ENCODE data around the gene CLEC4D.
"Not testable (repeated sequence)": the region's sequence is repeated elsewhere in the genome, so short reads cannot be mapped to it uniquely, and the experiment has no call there.

The CLEC4D gene

GRCh38 chr12:8513256-8513655, at the start of gene CLEC4D:
CLEC4D (plus strand) TSS chr12:8513503; CDS start chr12:8513733, 230 bp downstream.
- no peak for DNase-seq (ENCODE audit: low read depth)

DNA sequence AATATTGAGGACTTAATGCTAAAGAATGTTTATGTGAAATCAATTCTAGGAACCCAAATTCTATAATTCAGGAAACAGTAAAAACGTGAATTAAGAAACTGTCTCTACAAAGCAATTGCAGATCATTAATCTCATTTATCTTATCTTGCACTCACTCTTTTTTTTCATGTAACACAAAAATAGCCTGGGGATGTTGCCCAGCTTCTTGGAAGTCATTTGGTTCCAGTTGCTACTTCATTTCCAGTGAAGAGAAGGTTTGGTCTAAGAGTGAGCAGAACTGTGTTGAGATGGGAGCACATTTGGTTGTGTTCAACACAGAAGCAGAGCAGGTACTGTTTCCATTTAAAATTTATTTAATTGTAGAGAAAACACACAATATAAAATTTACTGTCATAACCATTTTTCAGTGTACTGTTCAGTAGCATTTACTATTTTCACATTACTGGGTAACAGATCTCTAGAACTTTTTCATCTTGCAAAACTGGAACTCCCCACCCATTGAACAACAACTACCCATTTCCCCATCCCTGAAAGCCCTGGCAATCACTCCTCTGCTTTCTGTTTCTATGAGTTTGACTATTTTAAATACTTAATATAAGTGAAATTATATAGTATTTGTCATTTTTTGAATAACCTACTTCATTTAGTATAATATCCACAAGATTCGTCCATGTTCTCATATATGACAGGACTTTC, 47.9 kb upstream of the CLEC4D start:
- DNase-seq (ENCODE audit: low read depth): no peak

DNA sequence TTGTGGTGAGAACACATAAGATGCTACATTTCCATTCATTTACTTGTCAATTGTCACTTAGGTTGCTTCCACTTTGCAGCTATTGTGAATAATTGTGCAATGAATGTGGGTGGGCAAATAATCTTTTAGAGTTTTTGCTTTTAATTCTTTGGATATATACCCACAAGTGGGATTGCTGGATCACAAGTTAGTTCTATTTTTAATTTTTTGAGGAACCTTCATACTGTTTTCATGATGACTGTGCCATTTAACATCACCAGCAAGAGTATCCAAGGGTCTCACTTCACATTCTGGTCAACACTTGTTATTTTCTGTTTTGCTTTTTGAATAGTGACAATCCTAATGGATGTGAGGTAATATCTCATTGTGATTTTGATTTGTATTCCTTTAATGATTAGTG, 47.1 kb upstream of the CLEC4D start:
- no peak for DNase-seq (ENCODE audit: low read depth)

DNA sequence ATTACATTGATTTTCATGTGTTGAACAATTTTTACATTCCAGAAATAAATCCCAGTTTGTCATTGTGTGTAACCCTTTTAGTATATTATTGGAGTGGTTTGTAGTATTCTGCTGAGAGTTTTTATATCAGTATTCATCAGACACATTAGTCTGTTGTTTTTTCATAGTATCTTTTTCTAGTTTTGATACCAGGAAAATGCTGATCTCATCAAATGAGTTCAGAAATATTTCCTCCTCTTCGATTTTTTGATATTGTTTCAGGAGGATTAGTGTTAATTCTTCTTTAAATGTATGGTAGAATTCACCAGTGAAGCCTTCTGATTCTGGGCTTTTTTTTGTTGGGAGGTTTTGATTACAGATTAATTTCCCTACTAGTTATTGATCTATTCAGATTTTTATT, 42.2 kb upstream of the CLEC4D start:
- no peak for DNase-seq (ENCODE audit: low read depth)

DNA sequence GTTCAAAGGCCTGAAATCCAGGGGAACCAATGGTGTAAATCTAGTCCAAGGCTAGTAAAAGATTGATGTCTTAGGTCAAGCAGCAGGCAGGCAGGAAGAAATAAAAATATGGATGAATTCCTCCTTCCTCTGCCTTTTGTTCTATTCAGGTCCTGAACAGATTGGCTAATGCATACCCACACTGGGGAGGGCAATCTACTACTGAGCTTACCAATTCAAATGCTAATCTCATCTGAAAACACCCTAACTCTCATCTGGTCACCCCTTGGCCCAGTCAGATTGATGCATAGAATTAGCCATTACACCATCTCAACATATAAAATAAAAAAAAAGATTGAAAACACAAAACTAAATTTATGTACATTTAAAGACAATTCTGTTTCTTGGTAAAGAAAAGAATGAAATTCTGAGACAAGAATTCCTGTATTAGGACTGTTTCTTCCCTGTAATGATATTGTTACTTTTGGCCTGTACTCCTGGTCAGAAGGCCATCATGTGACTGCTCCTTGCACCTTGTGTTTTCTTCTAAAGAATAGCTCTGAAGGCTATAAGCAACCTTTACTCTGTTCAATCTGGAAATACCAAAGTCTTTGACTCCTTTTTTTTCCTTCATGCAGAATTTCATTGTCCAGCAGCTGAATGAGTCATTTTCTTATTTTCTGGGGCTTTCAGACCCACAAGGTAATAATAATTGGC, 37.6 kb upstream of the CLEC4D start:
- no peak for DNase-seq (ENCODE audit: low read depth)

DNA sequence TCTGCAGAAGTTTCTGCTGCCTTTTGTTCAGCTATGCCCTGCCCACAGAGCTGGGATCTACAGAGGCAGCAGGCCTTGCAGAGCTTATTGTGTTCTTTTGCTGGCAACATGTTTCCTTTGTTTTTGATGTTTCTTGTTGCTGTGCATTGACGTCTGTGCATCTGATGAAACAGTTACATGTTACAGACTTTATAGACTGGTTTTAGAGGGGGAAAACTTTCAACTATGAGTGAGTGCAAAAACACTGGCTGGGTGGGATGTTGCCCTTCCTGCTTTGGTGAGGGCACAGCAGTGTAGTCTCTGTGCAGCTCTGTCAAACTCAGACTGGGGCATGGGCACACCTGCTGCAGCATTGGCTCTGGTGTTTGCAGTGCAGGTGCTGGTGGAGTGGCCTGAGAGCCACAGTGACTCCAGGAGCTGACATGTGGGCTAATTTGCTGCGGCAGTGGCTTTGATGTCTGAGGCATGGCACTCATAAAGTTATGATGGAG, 30.7 kb upstream of the CLEC4D start:
- DNase-seq (ENCODE audit: low read depth): no peak

DNA sequence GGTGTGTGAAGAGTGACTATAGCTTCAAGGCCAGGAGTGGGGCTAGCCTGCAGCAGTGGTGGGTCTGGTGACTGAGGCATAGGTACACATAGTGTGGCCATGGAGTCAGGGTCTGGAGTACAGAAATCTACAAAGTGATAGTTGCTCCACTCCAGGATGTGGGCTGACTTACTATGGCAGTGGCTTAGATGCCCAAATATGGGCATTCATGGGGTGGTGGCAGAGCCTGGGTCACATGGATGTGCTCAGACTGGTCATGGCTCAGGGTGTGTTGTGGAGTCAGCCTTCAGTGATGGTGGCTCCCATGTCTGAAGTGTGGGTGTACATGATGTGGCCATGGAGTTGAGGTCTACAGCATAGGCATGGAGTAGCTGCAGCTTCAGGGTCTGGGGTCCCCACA, 30.2 kb upstream of the CLEC4D start:
- no peak for DNase-seq (ENCODE audit: low read depth)

GRCh38 chr12:8491646-8492530, 21.4 kb upstream of the CLEC4D start:
- no peak for DNase-seq (ENCODE audit: low read depth)

GRCh38 chr12:8493084-8493483, 20.2 kb upstream of the CLEC4D start:
- peak; percentile 2 for DNase-seq (ENCODE audit: low read depth)

DNA sequence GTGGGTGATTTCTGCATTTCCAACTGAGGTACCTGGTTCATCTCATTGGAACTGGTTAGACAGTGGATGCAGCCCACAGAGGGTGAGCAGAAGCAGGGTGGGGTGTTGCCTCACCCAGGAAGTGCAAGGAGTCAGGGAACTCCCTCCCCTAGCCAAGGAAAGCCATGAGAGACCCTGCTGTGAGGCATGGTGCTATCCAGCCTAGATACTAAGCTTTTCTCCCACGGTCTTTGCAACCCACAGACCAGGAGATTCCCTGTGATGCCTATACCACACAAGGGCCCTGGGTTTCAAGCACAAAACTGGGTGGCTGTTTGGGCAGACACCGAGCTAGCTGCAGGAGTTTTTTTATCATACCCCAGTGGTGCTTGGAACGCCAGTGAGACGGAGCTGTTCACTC, 17.6 kb upstream of the CLEC4D start:
- not testable (repeated sequence) for DNase-seq (ENCODE audit: low read depth)

DNA sequence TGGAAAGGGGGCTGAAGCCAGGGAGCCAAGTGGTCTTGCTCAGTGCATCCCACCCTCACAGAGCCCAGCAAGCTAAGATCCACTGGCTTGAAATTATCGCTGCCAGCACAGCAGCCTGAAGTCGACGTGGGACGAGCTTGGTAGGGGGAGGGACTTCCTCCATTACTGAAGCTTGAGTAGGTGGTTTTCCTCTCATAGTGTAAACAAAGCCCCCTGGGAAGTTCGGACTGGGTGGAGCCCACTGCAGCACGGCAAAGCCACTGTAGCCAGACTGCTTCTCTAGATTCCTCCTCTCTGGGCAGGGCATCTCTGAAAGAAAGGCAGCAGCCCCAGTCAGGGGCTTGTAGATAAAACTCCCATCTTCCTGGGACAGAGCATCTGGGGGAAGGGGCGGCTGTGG, 17.2 kb upstream of the CLEC4D start:
- DNase-seq (ENCODE audit: low read depth): not testable (repeated sequence)

GRCh38 chr12:8499616-8500015, 13.7 kb upstream of the CLEC4D start:
- DNase-seq (ENCODE audit: low read depth): no peak

- DNase-seq (ENCODE audit: low read depth): no peak
These were observed 11.6 kb upstream of the CLEC4D start for GRCh38 chr12:8501720-8502119.

GRCh38 chr12:8504351-8504750, 9.0 kb upstream of the CLEC4D start:
- no peak for DNase-seq (ENCODE audit: low read depth)

DNA sequence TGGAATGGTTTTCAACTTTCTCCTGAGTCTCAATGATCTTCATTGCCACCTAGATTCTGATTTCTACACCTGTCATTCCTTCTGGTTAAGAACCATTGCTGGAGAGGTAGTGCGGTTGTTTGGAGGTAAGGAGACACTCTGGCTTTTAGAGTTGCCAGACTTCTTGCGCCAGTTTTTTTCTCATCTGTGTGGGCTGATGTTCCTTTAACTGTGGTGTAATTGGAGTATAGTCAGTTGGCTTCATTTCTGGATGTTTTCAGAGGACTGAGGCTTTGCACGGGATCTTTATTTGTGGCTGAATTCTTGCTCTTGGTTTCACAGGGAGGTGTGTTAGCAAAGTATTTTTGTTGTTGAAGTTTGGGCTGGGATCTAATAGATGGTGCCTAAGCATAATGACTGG, 5.7 kb upstream of the CLEC4D start:
- no peak for DNase-seq (ENCODE audit: low read depth)

GRCh38 chr12:8508223-8508622, 5.1 kb upstream of the CLEC4D start:
- DNase-seq (ENCODE audit: low read depth): no peak

DNA sequence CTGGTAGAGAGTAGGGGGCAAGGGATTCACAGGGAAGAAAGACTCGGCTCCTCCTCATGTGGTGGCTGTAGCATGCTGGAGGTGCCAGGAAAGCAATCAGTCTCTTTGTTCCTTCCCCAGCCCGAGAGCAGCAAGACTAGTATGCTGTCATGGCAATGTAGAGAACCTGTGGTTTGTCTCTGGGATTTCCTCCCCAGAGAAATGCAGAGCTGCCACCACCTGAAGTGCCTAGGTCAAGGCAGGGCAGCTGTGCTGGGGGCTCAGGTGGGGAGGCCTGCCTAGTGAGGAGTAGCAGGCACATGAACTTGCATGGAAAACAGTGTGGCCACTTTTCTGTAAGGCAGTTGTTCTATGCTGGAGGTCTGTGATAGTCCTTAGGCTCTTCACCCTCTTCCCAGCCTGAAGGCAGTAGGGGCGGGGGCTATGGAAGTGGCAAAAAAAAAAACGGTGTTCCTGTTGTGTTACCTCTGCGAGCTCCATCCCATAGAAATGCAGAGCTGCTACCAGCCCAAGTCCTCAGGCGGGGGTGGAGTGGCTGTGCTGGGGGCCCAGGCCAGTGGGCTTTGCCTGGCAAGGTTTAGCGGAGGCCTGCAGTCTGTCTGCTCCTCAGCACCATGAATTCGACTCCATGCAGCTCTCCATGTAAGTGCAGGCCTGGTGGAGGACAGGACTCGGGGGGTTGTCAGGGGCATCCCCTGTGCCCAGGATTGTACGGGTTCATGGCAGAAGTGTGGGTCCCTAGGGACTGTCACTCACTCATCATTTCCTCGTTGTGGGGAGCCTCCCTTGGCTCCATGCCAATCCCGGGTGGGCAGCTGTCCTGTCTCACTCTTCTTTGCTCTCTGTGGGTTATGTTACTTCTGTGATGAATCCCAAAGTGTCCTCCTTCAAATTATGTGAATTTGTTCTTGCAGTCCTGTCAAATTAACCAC, 4.1 kb upstream of the CLEC4D start:
- DNase-seq (ENCODE audit: low read depth): no peak

- DNase-seq (ENCODE audit: low read depth): no peak
These were observed 4.7 kb downstream of the CLEC4D start for GRCh38 chr12:8517971-8518370.

GRCh38 chr12:8519171-8519570, 5.9 kb downstream of the CLEC4D start:
- no peak for DNase-seq (ENCODE audit: low read depth)

GRCh38 chr12:8527250-8528130, 14.2 kb downstream of the CLEC4D start:
- DNase-seq (ENCODE audit: low read depth): no peak

DNA sequence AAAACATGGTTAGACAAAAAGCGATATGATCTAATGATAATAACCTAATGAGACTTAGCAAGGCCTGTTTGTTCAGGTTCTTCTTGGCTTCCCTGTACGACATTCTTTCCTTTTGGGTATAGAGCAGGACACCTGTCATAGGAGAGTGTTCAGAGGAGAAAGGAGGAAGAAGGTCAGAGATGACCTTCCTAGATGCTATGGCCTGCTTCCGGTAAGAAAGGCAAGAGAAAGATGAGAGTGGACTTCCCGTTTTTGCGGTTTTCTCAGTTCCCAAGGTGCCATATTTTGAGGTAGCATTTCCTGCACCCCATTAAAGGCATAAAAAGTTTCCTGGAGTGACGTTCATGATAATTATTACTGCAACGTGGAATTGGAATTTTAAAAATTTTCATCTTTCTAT, 18.7 kb downstream of the CLEC4D start:
- no peak for DNase-seq (ENCODE audit: low read depth)

Data from HS-5 (cell line).